ENCODE results near the gene LRP2. TPM values are rescaled to one million over a fixed set of nuclear protein-coding genes. Genes with fewer than 3 reads are reported as not detected.

The LRP2 gene
- total RNA-seq, 1 experiment from 2014 or later = 0.59 TPM

DNA sequence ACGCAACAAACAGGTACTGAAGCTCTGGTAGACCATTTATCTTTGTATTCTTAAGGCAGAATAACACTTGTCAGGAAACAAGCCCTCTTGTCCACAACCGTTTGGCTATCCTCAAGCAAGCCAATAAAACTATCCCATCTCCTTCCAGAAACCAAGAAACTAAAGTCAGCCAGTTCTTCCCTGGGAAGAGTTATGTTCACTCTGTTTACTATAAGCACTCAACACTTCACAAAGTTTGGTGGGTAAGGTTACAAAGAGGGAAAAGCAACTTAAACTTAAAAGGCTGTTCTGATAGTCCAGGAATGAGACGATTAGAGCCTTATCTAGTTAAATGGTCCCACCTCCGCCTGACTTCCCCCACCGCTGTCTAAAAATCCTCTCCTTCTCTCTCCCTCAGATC is 25.6 kb downstream of the LRP2 start (continued):
- TF ChIP-seq ZNF416 (CRISPR knock-in tag; IDR thresholded peaks at IDR 0.05) = no peak
- no peak for TF ChIP-seq NFE2L1 (CRISPR knock-in tag; IDR thresholded peaks at IDR 0.05)
- TF ChIP-seq, protein P1, sequence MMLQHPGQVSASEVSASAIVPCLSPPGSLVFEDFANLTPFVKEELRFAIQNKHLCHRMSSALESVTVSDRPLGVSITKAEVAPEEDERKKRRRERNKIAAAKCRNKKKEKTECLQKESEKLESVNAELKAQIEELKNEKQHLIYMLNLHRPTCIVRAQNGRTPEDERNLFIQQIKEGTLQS (CRISPR knock-in tag; conservative IDR thresholded peaks at IDR 0.05) = no peak
- TF ChIP-seq, protein P2, sequence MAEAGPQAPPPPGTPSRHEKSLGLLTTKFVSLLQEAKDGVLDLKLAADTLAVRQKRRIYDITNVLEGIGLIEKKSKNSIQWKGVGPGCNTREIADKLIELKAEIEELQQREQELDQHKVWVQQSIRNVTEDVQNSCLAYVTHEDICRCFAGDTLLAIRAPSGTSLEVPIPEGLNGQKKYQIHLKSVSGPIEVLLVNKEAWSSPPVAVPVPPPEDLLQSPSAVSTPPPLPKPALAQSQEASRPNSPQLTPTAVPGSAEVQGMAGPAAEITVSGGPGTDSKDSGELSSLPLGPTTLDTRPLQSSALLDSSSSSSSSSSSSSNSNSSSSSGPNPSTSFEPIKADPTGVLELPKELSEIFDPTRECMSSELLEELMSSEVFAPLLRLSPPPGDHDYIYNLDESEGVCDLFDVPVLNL (CRISPR knock-in tag; IDR thresholded peaks at IDR 0.05; ENCODE audit: borderline replicate concordance, low read depth) = no peak
- no peak for TF ChIP-seq CREM (CRISPR knock-in tag; IDR thresholded peaks at IDR 0.05)
- no peak for TF ChIP-seq MXD4 (CRISPR knock-in tag; IDR thresholded peaks at IDR 0.05; ENCODE audit: borderline replicate concordance)
- TF ChIP-seq HMGA2 (CRISPR knock-in tag; IDR thresholded peaks at IDR 0.05) = no peak
- TF ChIP-seq ZNF396 (CRISPR knock-in tag; IDR thresholded peaks at IDR 0.05; ENCODE audit: borderline replicate concordance) = no peak
- TF ChIP-seq, protein P3, sequence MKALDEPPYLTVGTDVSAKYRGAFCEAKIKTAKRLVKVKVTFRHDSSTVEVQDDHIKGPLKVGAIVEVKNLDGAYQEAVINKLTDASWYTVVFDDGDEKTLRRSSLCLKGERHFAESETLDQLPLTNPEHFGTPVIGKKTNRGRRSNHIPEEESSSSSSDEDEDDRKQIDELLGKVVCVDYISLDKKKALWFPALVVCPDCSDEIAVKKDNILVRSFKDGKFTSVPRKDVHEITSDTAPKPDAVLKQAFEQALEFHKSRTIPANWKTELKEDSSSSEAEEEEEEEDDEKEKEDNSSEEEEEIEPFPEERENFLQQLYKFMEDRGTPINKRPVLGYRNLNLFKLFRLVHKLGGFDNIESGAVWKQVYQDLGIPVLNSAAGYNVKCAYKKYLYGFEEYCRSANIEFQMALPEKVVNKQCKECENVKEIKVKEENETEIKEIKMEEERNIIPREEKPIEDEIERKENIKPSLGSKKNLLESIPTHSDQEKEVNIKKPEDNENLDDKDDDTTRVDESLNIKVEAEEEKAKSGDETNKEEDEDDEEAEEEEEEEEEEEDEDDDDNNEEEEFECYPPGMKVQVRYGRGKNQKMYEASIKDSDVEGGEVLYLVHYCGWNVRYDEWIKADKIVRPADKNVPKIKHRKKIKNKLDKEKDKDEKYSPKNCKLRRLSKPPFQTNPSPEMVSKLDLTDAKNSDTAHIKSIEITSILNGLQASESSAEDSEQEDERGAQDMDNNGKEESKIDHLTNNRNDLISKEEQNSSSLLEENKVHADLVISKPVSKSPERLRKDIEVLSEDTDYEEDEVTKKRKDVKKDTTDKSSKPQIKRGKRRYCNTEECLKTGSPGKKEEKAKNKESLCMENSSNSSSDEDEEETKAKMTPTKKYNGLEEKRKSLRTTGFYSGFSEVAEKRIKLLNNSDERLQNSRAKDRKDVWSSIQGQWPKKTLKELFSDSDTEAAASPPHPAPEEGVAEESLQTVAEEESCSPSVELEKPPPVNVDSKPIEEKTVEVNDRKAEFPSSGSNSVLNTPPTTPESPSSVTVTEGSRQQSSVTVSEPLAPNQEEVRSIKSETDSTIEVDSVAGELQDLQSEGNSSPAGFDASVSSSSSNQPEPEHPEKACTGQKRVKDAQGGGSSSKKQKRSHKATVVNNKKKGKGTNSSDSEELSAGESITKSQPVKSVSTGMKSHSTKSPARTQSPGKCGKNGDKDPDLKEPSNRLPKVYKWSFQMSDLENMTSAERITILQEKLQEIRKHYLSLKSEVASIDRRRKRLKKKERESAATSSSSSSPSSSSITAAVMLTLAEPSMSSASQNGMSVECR (CRISPR knock-in tag; IDR thresholded peaks at IDR 0.05; ENCODE audit: borderline replicate concordance) = no peak
- no peak for TF ChIP-seq FOXK1 (CRISPR knock-in tag; IDR thresholded peaks at IDR 0.05)

DNA sequence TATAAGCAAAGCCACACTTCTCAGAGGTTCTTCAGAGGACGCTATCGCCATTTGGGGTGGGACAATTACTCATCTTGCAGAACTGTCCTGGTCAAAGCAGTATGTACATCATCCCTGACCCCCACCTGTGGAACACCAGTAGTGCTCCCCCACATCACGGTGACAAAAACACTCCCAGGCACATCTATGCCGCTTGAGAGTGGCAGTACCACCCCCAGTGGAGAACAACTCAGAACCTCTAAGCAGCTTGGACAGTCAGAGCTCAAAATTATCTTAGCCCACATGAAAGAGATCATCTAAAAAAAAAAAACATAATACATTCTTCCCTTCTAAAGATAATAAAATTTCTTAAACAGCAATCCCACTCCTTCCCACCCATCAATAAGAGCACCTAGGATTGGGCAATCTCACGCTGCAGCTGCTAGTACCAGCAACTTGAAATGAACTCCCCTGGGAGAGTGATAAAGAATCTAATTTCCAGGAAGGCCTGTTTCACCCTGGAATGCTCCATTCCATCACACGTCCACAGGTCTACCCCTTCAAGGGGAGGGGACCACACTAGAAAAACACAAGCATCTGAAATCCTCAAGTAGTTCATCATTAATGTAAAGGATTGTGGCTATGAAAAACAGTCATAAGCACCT is 31.7 kb downstream of the LRP2 start:
- ATAC-seq = no peak
- peaks cover 10% of the 10 kb centered on the region for H3K9me3 Mint-ChIP-seq
- H3K36me3 Mint-ChIP-seq = peaks cover 9% of the 10 kb centered on the region
- no peaks in the 10 kb centered on the region for H3K27me3 Mint-ChIP-seq (ENCODE audit: low read depth)
- DNase-seq (ENCODE audit: low spot score) = no peak
- ChIA-PET CTCF (no interaction called here), POLR2A (no interaction called here)
- no peak overlapping the region for H3K4me3 Mint-ChIP-seq
- TF ChIP-seq, protein P4, sequence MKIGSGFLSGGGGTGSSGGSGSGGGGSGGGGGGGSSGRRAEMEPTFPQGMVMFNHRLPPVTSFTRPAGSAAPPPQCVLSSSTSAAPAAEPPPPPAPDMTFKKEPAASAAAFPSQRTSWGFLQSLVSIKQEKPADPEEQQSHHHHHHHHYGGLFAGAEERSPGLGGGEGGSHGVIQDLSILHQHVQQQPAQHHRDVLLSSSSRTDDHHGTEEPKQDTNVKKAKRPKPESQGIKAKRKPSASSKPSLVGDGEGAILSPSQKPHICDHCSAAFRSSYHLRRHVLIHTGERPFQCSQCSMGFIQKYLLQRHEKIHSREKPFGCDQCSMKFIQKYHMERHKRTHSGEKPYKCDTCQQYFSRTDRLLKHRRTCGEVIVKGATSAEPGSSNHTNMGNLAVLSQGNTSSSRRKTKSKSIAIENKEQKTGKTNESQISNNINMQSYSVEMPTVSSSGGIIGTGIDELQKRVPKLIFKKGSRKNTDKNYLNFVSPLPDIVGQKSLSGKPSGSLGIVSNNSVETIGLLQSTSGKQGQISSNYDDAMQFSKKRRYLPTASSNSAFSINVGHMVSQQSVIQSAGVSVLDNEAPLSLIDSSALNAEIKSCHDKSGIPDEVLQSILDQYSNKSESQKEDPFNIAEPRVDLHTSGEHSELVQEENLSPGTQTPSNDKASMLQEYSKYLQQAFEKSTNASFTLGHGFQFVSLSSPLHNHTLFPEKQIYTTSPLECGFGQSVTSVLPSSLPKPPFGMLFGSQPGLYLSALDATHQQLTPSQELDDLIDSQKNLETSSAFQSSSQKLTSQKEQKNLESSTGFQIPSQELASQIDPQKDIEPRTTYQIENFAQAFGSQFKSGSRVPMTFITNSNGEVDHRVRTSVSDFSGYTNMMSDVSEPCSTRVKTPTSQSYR (CRISPR knock-in tag; IDR thresholded peaks at IDR 0.05) = no peak
- no peak for TF ChIP-seq GRHL2 (CRISPR knock-in tag; IDR thresholded peaks at IDR 0.05; ENCODE audit: insufficient replicate concordance, severe bottlenecking)
- TF ChIP-seq, protein P5, sequence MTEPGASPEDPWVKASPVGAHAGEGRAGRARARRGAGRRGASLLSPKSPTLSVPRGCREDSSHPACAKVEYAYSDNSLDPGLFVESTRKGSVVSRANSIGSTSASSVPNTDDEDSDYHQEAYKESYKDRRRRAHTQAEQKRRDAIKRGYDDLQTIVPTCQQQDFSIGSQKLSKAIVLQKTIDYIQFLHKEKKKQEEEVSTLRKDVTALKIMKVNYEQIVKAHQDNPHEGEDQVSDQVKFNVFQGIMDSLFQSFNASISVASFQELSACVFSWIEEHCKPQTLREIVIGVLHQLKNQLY (CRISPR knock-in tag; IDR thresholded peaks at IDR 0.05) = no peak
- no peak for TF ChIP-seq SP1 (CRISPR knock-in tag; conservative IDR thresholded peaks at IDR 0.05)
- TF ChIP-seq CREB1 (CRISPR knock-in tag; IDR thresholded peaks at IDR 0.05) = no peak
- TF ChIP-seq CREM (CRISPR knock-in tag; IDR thresholded peaks at IDR 0.05) = no peak
- TF ChIP-seq TCF7 (CRISPR knock-in tag; IDR thresholded peaks at IDR 0.05; ENCODE audit: low read depth) = no peak
- TF ChIP-seq, protein P6, sequence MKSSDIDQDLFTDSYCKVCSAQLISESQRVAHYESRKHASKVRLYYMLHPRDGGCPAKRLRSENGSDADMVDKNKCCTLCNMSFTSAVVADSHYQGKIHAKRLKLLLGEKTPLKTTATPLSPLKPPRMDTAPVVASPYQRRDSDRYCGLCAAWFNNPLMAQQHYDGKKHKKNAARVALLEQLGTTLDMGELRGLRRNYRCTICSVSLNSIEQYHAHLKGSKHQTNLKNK (CRISPR knock-in tag; IDR thresholded peaks at IDR 0.05) = no peak
- TF ChIP-seq, protein P7, sequence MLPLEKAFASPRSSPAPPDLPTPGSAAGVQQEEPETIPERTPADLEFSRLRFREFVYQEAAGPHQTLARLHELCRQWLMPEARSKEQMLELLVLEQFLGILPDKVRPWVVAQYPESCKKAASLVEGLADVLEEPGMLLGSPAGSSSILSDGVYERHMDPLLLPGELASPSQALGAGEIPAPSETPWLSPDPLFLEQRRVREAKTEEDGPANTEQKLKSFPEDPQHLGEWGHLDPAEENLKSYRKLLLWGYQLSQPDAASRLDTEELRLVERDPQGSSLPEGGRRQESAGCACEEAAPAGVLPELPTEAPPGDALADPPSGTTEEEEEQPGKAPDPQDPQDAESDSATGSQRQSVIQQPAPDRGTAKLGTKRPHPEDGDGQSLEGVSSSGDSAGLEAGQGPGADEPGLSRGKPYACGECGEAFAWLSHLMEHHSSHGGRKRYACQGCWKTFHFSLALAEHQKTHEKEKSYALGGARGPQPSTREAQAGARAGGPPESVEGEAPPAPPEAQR (CRISPR knock-in tag; IDR thresholded peaks at IDR 0.05) = no peak
- TF ChIP-seq, protein P8, sequence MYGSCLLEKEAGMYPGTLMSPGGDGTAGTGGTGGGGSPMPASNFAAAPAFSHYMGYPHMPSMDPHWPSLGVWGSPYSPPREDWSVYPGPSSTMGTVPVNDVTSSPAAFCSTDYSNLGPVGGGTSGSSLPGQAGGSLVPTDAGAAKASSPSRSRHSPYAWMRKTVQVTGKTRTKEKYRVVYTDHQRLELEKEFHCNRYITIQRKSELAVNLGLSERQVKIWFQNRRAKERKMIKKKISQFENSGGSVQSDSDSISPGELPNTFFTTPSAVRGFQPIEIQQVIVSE (CRISPR knock-in tag; IDR thresholded peaks at IDR 0.05; ENCODE audit: borderline replicate concordance) = no peak
- TF ChIP-seq SOX15 (CRISPR knock-in tag; IDR thresholded peaks at IDR 0.05) = no peak
- no peak for TF ChIP-seq GABPB1 (CRISPR knock-in tag; IDR thresholded peaks at IDR 0.05)
- no peak for TF ChIP-seq IRF2 (CRISPR knock-in tag; IDR thresholded peaks at IDR 0.05; ENCODE audit: borderline replicate concordance, low read depth)
- no peak for TF ChIP-seq ETV6 (CRISPR knock-in tag; IDR thresholded peaks at IDR 0.05)
- no peak for TF ChIP-seq ZNF671 (CRISPR knock-in tag; IDR thresholded peaks at IDR 0.05)
- H3K27ac Mint-ChIP-seq = no peak overlapping the region
- no peaks in the 10 kb centered on the region for H3K4me1 Mint-ChIP-seq

Measured in WTC11 (cell line).